NB4 (cell line): ENCODE results near the gene WDR45B.

Experiments
- CTCF ChIP-seq: IDR thresholded peaks from one replicate; pipeline ENCODE4 v1.5.1; 2012; ENCODE audit warnings: low read depth, low read length
- MAX ChIP-seq: IDR thresholded peaks from 2 replicates; pipeline ENCODE4 v1.6.1; 2011; ENCODE audit warnings: low read depth, low read length
- POLR2A ChIP-seq: IDR thresholded peaks from 2 replicates; pipeline ENCODE4 v1.6.1; 2011; ENCODE audit warnings: mild to moderate bottlenecking; ENCODE audit not compliant: insufficient read length; ENCODE audit errors: extremely low read depth

GRCh38 chr17:82566129-82566960 lies 81.9 kb downstream of the WDR45B start:
- TF ChIP-seq MAX (no peak), CTCF (no peak), POLR2A (no peak)
